Measurements from ENCODE around the gene CUBN.
"Not testable (repeated sequence)": the region's sequence is repeated elsewhere in the genome, so short reads cannot be mapped to it uniquely, and the experiment has no call there.

The CUBN gene

GRCh38 chr10:17033529-17034260, 95.9 kb downstream of the CUBN start:
- no peak for DNase-seq

- DNase-seq = no peak
Measured at GRCh38 chr10:17031637-17032635, 97.7 kb downstream of the CUBN start.

- no peak for DNase-seq
Measured at GRCh38 chr10:17029581-17030271, 99.9 kb downstream of the CUBN start.

- DNase-seq = no peak
Measured at GRCh38 chr10:17029239-17029580, 100.4 kb downstream of the CUBN start.

GRCh38 chr10:17028798-17029197, 100.8 kb downstream of the CUBN start:
- DNase-seq = no peak

GRCh38 chr10:17026686-17027485, 102.7 kb downstream of the CUBN start:
- no peak for DNase-seq

- DNase-seq = no peak
Measured at GRCh38 chr10:17025444-17026295, 103.9 kb downstream of the CUBN start.

GRCh38 chr10:17024461-17024860, 105.2 kb downstream of the CUBN start:
- DNase-seq = no peak

- no peak for DNase-seq
Measured at GRCh38 chr10:17023386-17024298, 106.0 kb downstream of the CUBN start.

- DNase-seq = no peak
Measured at GRCh38 chr10:17022896-17023295, 106.7 kb downstream of the CUBN start.

- DNase-seq = no peak
Measured at GRCh38 chr10:17022466-17022825, 107.2 kb downstream of the CUBN start.

GRCh38 chr10:17021656-17022465, 107.8 kb downstream of the CUBN start:
- DNase-seq = no peak

- DNase-seq = no peak
Measured at GRCh38 chr10:17019696-17020095, 109.9 kb downstream of the CUBN start.

- DNase-seq = not testable (repeated sequence)
Measured at GRCh38 chr10:17013131-17013983, 116.3 kb downstream of the CUBN start.

- DNase-seq = not testable (repeated sequence)
Measured at GRCh38 chr10:17012731-17013130, 116.9 kb downstream of the CUBN start.

GRCh38 chr10:17010363-17011145, 119.1 kb downstream of the CUBN start:
- no peak for DNase-seq

- no peak for DNase-seq
Measured at GRCh38 chr10:17009212-17009700, 120.4 kb downstream of the CUBN start.

- DNase-seq = no peak
Measured at GRCh38 chr10:17007418-17007770, 122.2 kb downstream of the CUBN start.
